ENCODE data around the gene NCKIPSD. TPM values are rescaled to one million over a fixed set of nuclear protein-coding genes. Genes with fewer than 3 reads are reported as not detected.
"Not testable (repeated sequence)": the region's sequence is repeated elsewhere in the genome, so short reads cannot be mapped to it uniquely, and the experiment has no call there.

NCKIPSD gene
- total RNA-seq = 10 to 100 TPM; 14.6 to 17.2 TPM
- 11.6 to 18.8 reads per million in 2 donors for total RNA-seq

- H3K36me3 Mint-ChIP-seq (ENCODE audit: low read depth) = peaks cover 1% of the 10 kb centered on the region
- DNase-seq = peak; percentile 83 to 95 (median 88)
- peak within 1 kb of the TSS; percentile 94 for H3K4me3 Mint-ChIP-seq
- ATAC-seq = peak; percentile 91
- peaks cover 23% of the 10 kb centered on the region for H3K4me1 Mint-ChIP-seq
- peak within 1 kb of the TSS; percentile 91 for H3K27ac Mint-ChIP-seq
- H3K27me3 Mint-ChIP-seq = no peaks in the 10 kb centered on the region
- H3K9me3 ChIP-seq (ENCODE audit: control insufficient read depth, low read length, poor library complexity, severe bottlenecking) = no peaks in the 10 kb centered on the region
Measured at GRCh38 chr3:48685603-48686511, at the start of gene NCKIPSD. Gene NCKIPSD, minus strand, starts transcription at chr3:48685915. Its CDS starts 108 bp downstream, at chr3:48685807.

GRCh38 chr3:48735075-48735767, 49.5 kb upstream of the NCKIPSD start:
- not testable (repeated sequence) for H3K27me3 Mint-ChIP-seq; DNase-seq; H3K9me3 ChIP-seq (ENCODE audit: control insufficient read depth, low read length, poor library complexity, severe bottlenecking); H3K4me3 Mint-ChIP-seq; ATAC-seq; H3K4me1 Mint-ChIP-seq; H3K36me3 Mint-ChIP-seq (ENCODE audit: low read depth)
- H3K27ac Mint-ChIP-seq = peak overlapping the region; percentile 32

DNA sequence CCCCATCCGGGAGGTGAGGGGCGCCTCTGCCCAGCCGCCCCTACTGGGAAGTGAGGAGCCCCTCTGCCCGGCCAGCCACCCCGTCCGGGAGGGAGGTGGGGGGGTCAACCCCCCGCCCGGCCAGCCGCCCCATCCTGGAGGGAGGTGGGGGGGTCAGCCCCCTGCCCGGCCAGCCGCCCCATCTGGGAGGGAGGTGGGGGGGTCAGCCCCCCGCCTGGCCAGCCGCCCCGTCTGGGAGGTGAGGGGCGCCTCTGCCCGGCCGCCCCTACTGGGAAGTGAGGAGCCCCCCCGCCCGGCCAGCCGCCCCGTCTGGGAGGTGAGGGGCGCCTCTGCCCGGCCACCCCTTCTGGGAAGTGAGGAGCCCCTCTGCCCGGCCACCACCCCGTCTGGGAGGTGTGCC, 48.8 kb upstream of the NCKIPSD start:
- not testable (repeated sequence) for H3K27ac Mint-ChIP-seq; ATAC-seq; DNase-seq; H3K4me3 Mint-ChIP-seq; H3K9me3 ChIP-seq (ENCODE audit: control insufficient read depth, low read length, poor library complexity, severe bottlenecking); H3K27me3 Mint-ChIP-seq; H3K4me1 Mint-ChIP-seq; H3K36me3 Mint-ChIP-seq (ENCODE audit: low read depth)

DNA sequence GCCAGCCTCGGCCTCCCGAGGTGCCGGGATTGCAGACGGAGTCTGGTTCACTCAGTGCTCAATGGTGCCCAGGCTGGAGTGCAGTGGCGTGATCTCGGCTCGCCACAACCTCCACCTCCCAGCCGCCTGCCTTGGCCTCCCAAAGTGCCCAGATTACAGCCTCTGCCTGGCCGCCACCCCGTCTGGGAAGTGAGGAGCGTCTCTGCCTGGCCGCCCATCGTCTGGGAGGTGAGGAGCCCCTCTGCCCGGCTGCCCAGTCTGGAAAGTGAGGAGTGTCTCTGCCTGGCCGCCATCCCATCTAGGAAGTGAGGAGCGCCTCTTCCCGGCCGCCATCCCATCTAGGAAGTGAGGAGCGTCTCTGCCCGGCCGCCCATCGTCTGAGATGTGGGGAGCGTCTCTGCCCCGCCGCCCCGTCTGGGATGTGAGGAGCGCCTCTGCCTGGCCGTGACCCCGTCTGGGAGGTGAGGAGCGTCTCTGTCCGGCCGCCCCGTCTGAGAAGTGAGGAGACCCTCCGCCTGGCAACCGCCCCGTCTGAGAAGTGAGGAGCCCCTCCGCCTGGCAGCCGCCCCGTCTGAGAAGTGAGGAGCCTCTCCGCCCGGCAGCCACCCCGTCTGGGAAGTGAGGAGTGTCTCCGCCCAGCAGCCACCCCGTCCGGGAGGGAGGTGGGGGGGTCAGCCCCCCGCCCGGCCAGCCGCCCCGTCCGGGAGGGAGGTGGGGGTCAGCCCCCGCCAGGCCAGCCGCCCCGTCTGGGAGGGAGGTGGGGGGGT, 48.2 kb upstream of the NCKIPSD start:
- DNase-seq, H3K4me3 Mint-ChIP-seq, H3K4me1 Mint-ChIP-seq: not testable (repeated sequence)

GRCh38 chr3:48727511-48727910, 41.8 kb upstream of the NCKIPSD start:
- peaks cover 3% of the 10 kb centered on the region for H3K36me3 Mint-ChIP-seq (ENCODE audit: low read depth)
- H3K4me1 Mint-ChIP-seq = peaks cover 3% of the 10 kb centered on the region
- DNase-seq (no peak), ATAC-seq (no peak)
- no peak overlapping the region for H3K4me3 Mint-ChIP-seq
- H3K9me3 ChIP-seq (ENCODE audit: control insufficient read depth, low read length, poor library complexity, severe bottlenecking) = no peaks in the 10 kb centered on the region
- no peak overlapping the region for H3K27ac Mint-ChIP-seq
- no peaks in the 10 kb centered on the region for H3K27me3 Mint-ChIP-seq

More for the DNA sequence above, 48.2 kb upstream of the NCKIPSD start:
- H3K27me3 Mint-ChIP-seq; ATAC-seq; H3K9me3 ChIP-seq (ENCODE audit: control insufficient read depth, low read length, poor library complexity, severe bottlenecking); H3K36me3 Mint-ChIP-seq (ENCODE audit: low read depth); H3K27ac Mint-ChIP-seq: not testable (repeated sequence)

- not testable (repeated sequence) for H3K4me1 Mint-ChIP-seq; H3K27me3 Mint-ChIP-seq; H3K36me3 Mint-ChIP-seq (ENCODE audit: low read depth); H3K27ac Mint-ChIP-seq; ATAC-seq; H3K9me3 ChIP-seq (ENCODE audit: control insufficient read depth, low read length, poor library complexity, severe bottlenecking); H3K4me3 Mint-ChIP-seq; DNase-seq
Measured at GRCh38 chr3:48725185-48725855, 39.6 kb upstream of the NCKIPSD start.

DNA sequence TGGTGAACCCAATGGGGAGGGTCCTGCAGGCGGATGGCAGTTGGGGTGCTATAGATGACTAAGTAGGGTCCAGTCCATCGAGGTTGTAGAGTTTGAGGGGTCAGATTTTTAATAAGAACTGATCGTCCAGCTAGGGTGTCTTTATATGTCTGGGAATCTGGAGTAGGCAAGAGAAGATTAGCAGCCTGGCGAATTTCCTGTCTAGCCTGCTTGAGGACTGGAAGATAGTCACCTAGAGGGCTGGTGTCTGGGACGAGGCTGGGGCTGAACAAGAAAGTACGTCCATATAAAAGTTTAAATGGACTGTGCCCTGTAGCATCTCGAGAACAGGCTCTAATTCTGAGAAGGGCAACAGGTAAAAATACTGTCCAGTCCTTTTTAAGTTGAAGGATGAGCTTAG, 38.0 kb upstream of the NCKIPSD start:
- ATAC-seq (no peak), DNase-seq (no peak)
- no peaks in the 10 kb centered on the region for H3K9me3 ChIP-seq (ENCODE audit: control insufficient read depth, low read length, poor library complexity, severe bottlenecking)
- Mint-ChIP-seq H3K36me3 (ENCODE audit: low read depth) (peaks cover 5% of the 10 kb centered on the region), H3K27me3 (peaks cover 10% of the 10 kb centered on the region), H3K4me1 (peaks cover 6% of the 10 kb centered on the region), H3K4me3 (no peak overlapping the region), H3K27ac (no peak overlapping the region)

DNA sequence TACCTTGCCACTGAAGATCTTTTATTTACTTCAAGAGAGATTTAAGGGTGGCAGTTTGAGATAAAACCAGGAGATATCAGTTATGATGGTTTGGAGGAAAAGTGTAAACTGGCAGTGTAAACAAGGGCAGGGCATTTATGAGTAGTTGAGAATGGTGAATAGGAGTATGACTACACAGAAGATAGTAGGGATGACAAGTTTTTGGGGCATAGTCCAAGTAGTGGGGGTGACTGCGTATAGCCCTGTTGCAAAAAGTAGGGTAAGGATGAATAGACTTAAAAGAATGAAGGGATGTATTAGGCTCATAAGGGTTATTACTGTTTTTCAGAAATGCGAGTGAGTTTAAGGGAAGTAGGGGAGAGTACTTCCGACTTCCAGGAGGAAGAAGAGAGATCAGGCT, 37.6 kb upstream of the NCKIPSD start:
- H3K27ac Mint-ChIP-seq; H3K36me3 Mint-ChIP-seq (ENCODE audit: low read depth): not testable (repeated sequence)

GRCh38 chr3:48716982-48717746, 31.4 kb upstream of the NCKIPSD start, which contains the start of gene IP6K2:
Gene IP6K2, minus strand, starts transcription at chr3:48717221. Its CDS starts 21,930 bp downstream, at chr3:48695291.
- H3K27me3 Mint-ChIP-seq = peaks cover 10% of the 10 kb centered on the region
- peaks cover 7% of the 10 kb centered on the region for H3K36me3 Mint-ChIP-seq (ENCODE audit: low read depth)
- H3K4me1 Mint-ChIP-seq = peaks cover 38% of the 10 kb centered on the region
- no peaks in the 10 kb centered on the region for H3K9me3 ChIP-seq (ENCODE audit: control insufficient read depth, low read length, poor library complexity, severe bottlenecking)
- peak within 1 kb of the TSS; percentile 98 for H3K4me3 Mint-ChIP-seq
- peak; percentile 99 for ATAC-seq
- peak; percentile 97 for DNase-seq
- peak within 1 kb of the TSS; percentile 99 for H3K27ac Mint-ChIP-seq

More for the DNA sequence above, 37.6 kb upstream of the NCKIPSD start:
- peaks cover 10% of the 10 kb centered on the region for H3K27me3 Mint-ChIP-seq
- H3K4me3 Mint-ChIP-seq; H3K9me3 ChIP-seq (ENCODE audit: control insufficient read depth, low read length, poor library complexity, severe bottlenecking); H3K4me1 Mint-ChIP-seq; DNase-seq; ATAC-seq: not testable (repeated sequence)

DNA sequence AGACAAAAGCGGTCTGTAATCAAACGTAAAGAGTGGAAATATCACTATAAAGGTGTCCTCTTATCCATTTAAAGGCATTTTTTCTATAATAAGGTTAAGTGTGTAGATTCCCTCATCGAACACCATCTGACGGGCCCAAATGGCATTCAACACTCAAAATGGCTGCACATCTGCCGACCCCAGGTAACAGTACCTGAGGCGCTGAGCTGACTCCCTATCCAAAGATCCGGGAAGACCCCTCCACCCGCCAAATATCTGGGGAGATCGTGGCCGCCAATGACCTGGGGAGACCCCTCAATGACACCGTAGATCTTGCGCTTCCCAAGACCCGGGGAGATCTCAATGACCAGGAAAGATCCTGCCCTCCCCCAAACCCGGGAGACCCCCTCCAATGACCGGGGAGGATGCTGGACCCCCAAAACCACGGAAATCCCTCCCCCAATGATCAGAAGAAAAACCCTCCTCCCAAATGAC, 30.8 kb upstream of the NCKIPSD start:
- Mint-ChIP-seq H3K4me1 (peaks cover 41% of the 10 kb centered on the region), H3K36me3 (ENCODE audit: low read depth) (peaks cover 7% of the 10 kb centered on the region), H3K27ac (peak overlapping the region; percentile 99), H3K4me3 (peak overlapping the region; percentile 98), H3K27me3 (peaks cover 10% of the 10 kb centered on the region)
- H3K9me3 ChIP-seq (ENCODE audit: control insufficient read depth, low read length, poor library complexity, severe bottlenecking) = no peaks in the 10 kb centered on the region
- DNase-seq (peak in 1 of 3 donors; percentile 14), ATAC-seq (peak; percentile 28)

- no peaks in the 10 kb centered on the region for H3K9me3 ChIP-seq (ENCODE audit: control insufficient read depth, low read length, poor library complexity, severe bottlenecking)
- peaks cover 10% of the 10 kb centered on the region for H3K27me3 Mint-ChIP-seq
- peaks cover 10% of the 10 kb centered on the region for H3K36me3 Mint-ChIP-seq (ENCODE audit: low read depth)
- no peak for DNase-seq
- peaks cover 45% of the 10 kb centered on the region for H3K4me1 Mint-ChIP-seq
- peak overlapping the region; percentile 99 for H3K27ac Mint-ChIP-seq
- ATAC-seq = no peak
- H3K4me3 Mint-ChIP-seq = peak overlapping the region; percentile 98
Measured at GRCh38 chr3:48715174-48715800, 29.6 kb upstream of the NCKIPSD start.
